ENCODE results near the gene NR2E3. TPM values are rescaled to one million over a fixed set of nuclear protein-coding genes. Genes with fewer than 3 reads are reported as not detected.

Gene NR2E3
- total and polyA plus RNA-seq, 9 of the 15 experiments (the other 6 are each of a cell fraction or from before 2014, with no cell fraction given): not detected

DNA sequence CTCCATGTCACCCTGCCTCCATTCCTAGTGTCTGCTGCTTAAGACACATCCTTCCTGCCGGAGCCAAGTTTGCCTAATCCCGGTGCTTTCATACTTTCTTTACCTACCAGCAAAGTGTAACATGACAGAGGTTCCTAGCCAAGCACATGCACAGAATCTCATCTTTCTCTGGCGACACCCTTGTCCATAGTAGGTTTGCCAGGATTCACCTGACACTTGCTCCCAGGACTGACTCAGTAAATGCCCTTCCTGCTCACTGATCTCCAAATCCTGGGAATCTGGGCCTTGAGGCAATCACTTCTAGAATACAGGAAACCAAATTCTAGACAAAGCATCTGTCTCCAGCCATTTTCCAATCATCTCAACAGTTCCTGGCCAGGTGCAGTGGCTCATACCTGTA lies 10.2 kb upstream of the NR2E3 start (continued):
- TF ChIP-seq, protein P1, sequence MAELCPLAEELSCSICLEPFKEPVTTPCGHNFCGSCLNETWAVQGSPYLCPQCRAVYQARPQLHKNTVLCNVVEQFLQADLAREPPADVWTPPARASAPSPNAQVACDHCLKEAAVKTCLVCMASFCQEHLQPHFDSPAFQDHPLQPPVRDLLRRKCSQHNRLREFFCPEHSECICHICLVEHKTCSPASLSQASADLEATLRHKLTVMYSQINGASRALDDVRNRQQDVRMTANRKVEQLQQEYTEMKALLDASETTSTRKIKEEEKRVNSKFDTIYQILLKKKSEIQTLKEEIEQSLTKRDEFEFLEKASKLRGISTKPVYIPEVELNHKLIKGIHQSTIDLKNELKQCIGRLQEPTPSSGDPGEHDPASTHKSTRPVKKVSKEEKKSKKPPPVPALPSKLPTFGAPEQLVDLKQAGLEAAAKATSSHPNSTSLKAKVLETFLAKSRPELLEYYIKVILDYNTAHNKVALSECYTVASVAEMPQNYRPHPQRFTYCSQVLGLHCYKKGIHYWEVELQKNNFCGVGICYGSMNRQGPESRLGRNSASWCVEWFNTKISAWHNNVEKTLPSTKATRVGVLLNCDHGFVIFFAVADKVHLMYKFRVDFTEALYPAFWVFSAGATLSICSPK (IDR thresholded peaks at IDR 0.05; ENCODE audit: borderline replicate concordance): no peak
- TF ChIP-seq ZNF184 (CRISPR knock-in tag; IDR thresholded peaks at IDR 0.05) (no peak), ZNF76 (CRISPR knock-in tag; IDR thresholded peaks at IDR 0.05; ENCODE audit: borderline replicate concordance) (no peak), NCOA6 (IDR thresholded peaks at IDR 0.05) (no peak), NCOA2 (IDR thresholded peaks at IDR 0.05; ENCODE audit: partially characterized antibody in 2 of 2) (no peak), ZNF316 (IDR thresholded peaks at IDR 0.05) (no peak), HDAC2 (IDR thresholded peaks at IDR 0.05) (no peak), YBX1 (IDR thresholded peaks at IDR 0.05) (no peak)
- TF ChIP-seq, protein P2, sequence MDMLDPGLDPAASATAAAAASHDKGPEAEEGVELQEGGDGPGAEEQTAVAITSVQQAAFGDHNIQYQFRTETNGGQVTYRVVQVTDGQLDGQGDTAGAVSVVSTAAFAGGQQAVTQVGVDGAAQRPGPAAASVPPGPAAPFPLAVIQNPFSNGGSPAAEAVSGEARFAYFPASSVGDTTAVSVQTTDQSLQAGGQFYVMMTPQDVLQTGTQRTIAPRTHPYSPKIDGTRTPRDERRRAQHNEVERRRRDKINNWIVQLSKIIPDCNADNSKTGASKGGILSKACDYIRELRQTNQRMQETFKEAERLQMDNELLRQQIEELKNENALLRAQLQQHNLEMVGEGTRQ (CRISPR knock-in tag; IDR thresholded peaks at IDR 0.05): no peak

Data from K562 (cell line).